ENCODE results near the gene MINK1. TPM values are rescaled to one million over a fixed set of nuclear protein-coding genes. Genes with fewer than 3 reads are reported as not detected.
A peak's percentile ranks its signal among the peaks of the same experiment; 100 is the strongest.

The MINK1 gene
- total and polyA plus RNA-seq, 2 donors from 2014 or later: 21.2 to 118 TPM

GRCh38 chr17:4880857-4881256, 47.7 kb downstream of the MINK1 start:
- Histone ChIP-seq H3K4me1 (ENCODE audit: control insufficient read depth in 2 of 3, insufficient read depth in 2 of 3, low read depth in 1 of 3, low read length in 3 of 3) (peaks cover 0 to 4% (median 0%) of the 10 kb centered on the region in 3 donors), H3K36me3 (ENCODE audit: control insufficient read depth in 2 of 3, insufficient read depth in 3 of 3, low read length in 3 of 3) (peaks cover 5 to 22% (median 12%) of the 10 kb centered on the region in 3 donors), H3K4me3 (ENCODE audit: low read length in 3 of 3) (no peak overlapping the region), H3K9me3 (ENCODE audit: control insufficient read depth in 2 of 3, insufficient read depth in 1 of 3, low read length in 3 of 3) (no peaks in the 10 kb centered on the region), H3K9ac (ENCODE audit: low read length in 3 of 3) (no peak overlapping the region), H3K27me3 (ENCODE audit: control insufficient read depth, insufficient read depth, low read length) (no peaks in the 10 kb centered on the region), H3K27ac (ENCODE audit: low read depth in 2 of 2, low read length in 2 of 2) (no peak overlapping the region)
- peak in 1 of 5 donors; percentile 60 for DNase-seq
- no peak for FAIRE-seq
- TF ChIP-seq, protein P1, sequence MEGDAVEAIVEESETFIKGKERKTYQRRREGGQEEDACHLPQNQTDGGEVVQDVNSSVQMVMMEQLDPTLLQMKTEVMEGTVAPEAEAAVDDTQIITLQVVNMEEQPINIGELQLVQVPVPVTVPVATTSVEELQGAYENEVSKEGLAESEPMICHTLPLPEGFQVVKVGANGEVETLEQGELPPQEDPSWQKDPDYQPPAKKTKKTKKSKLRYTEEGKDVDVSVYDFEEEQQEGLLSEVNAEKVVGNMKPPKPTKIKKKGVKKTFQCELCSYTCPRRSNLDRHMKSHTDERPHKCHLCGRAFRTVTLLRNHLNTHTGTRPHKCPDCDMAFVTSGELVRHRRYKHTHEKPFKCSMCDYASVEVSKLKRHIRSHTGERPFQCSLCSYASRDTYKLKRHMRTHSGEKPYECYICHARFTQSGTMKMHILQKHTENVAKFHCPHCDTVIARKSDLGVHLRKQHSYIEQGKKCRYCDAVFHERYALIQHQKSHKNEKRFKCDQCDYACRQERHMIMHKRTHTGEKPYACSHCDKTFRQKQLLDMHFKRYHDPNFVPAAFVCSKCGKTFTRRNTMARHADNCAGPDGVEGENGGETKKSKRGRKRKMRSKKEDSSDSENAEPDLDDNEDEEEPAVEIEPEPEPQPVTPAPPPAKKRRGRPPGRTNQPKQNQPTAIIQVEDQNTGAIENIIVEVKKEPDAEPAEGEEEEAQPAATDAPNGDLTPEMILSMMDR (IDR thresholded peaks at IDR 0.05; ENCODE audit: borderline replicate concordance, extremely low read depth, insufficient read depth): no peak
- intact Hi-C loops (cut with DNase I): loop anchor here (5.0 kb wide), 1 partner anchor 94 kb away; the partner anchor contains the start of genes GLTPD2 and VMO1

DNA sequence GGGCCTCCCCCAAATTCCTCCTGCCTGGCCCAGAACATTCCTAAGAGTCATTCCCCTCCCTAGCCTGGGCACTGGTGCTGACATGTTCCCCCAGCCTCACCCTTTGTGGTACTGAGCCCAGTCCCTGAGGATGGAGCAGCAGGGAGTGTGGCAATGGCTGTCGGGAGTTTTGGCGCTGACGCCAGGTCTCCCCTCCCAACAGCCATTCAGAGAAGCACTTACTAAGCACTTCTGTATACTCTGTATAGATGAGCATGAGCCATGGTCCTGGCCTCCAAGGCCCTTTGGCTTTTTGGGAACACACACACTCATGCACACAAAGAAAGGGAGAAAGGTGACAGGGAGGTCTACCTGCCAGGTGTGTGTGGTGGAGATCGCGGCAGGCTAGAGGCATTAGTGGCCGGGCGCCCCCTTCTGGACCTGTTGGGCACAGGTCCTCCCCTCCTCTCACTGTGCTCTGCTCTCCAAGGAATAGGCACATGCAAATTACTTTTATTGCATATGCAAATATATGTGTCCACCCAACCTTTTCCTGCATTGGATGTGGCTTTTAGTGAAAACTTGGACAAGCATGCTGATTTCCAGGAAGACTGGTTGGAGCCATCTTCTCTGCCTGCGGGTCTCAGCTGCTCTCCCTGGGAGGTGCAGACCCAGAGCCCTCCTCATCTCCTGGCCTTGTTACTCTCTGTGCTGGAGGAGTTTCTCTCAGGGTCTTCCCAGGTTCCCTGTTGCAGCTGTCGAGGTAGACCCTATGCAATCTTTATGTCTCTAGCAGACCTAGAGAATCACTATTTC, 48.8 kb downstream of the MINK1 start:
- intact Hi-C loops (cut with DNase I): loop anchor here (5.0 kb wide), 1 partner anchor 95 kb away; the partner anchor contains the start of genes GLTPD2 and VMO1
- Histone ChIP-seq H3K36me3 (ENCODE audit: control insufficient read depth in 2 of 3, insufficient read depth in 3 of 3, low read length in 3 of 3) (peaks cover 5 to 31% (median 16%) of the 10 kb centered on the region in 3 donors), H3K4me3 (ENCODE audit: low read length in 3 of 3) (no peak overlapping the region), H3K4me1 (ENCODE audit: control insufficient read depth in 2 of 3, insufficient read depth in 2 of 3, low read depth in 1 of 3, low read length in 3 of 3) (peaks cover 0 to 4% (median 0%) of the 10 kb centered on the region in 3 donors), H3K9ac (ENCODE audit: low read length in 3 of 3) (no peak overlapping the region), H3K27me3 (ENCODE audit: control insufficient read depth, insufficient read depth, low read length) (no peaks in the 10 kb centered on the region), H3K27ac (ENCODE audit: low read depth in 2 of 2, low read length in 2 of 2) (no peak overlapping the region), H3K9me3 (ENCODE audit: control insufficient read depth in 2 of 3, insufficient read depth in 1 of 3, low read length in 3 of 3) (no peaks in the 10 kb centered on the region)
- TF ChIP-seq, protein P1 (IDR thresholded peaks at IDR 0.05; ENCODE audit: borderline replicate concordance, extremely low read depth, insufficient read depth): peak; percentile 78
- peak in 4 of 5 donors; percentile 69 to 77 (median 73) for DNase-seq
- FAIRE-seq: no peak

- peaks cover 0 to 10% (median 0%) of the 10 kb centered on the region in 3 donors for H3K4me1 ChIP-seq (ENCODE audit: control insufficient read depth in 2 of 3, insufficient read depth in 2 of 3, low read depth in 1 of 3, low read length in 3 of 3)
- no peaks in the 10 kb centered on the region for H3K27me3 ChIP-seq (ENCODE audit: control insufficient read depth, insufficient read depth, low read length)
- peaks cover 5 to 30% (median 16%) of the 10 kb centered on the region in 3 donors for H3K36me3 ChIP-seq (ENCODE audit: control insufficient read depth in 2 of 3, insufficient read depth in 3 of 3, low read length in 3 of 3)
- TF ChIP-seq, protein P1 (IDR thresholded peaks at IDR 0.05; ENCODE audit: borderline replicate concordance, extremely low read depth, insufficient read depth): no peak
- DNase-seq: no peak
- no peak overlapping the region for H3K27ac ChIP-seq (ENCODE audit: low read depth in 2 of 2, low read length in 2 of 2)
- no peak for FAIRE-seq
- intact Hi-C loops (cut with DNase I): loop anchor here (5.0 kb wide), 1 partner anchor 97 kb away; the partner anchor contains the start of genes GLTPD2 and VMO1
- no peaks in the 10 kb centered on the region for H3K9me3 ChIP-seq (ENCODE audit: control insufficient read depth in 2 of 3, insufficient read depth in 1 of 3, low read length in 3 of 3)
- H3K9ac ChIP-seq (ENCODE audit: low read length in 3 of 3): no peak overlapping the region
- H3K4me3 ChIP-seq (ENCODE audit: low read length in 3 of 3): no peak overlapping the region
Measured at GRCh38 chr17:4884489-4884888, 51.3 kb downstream of the MINK1 start.
